ENCODE measurements around the gene CD52. TPM values are rescaled to one million over a fixed set of nuclear protein-coding genes. Genes with fewer than 3 reads are reported as not detected.

Gene CD52
- total RNA-seq, 2 experiments from 2014 or later: 1,112 to 1,180 TPM

- peak; percentile 85 for ATAC-seq
- ChIA-PET CTCF (interaction anchor here (0.8 to 9.8 kb wide), 28 partner anchors 8 to 233 kb away, joined by 3 to 160 read pairs (median 4); partner anchors contain the start of genes CEP85, ZNF593 and ZNF683), POLR2A (interaction anchor here (0.8 to 1.7 kb wide), 8 partner anchors 16 to 78 kb away, joined by 3 to 5 read pairs (median 3); no protein-coding TSS in a partner anchor)
- no peaks in the 10 kb centered on the region for H3K9me3 Mint-ChIP-seq (ENCODE audit: insufficient read depth)
- peak overlapping the region; percentile 68 for H3K27ac Mint-ChIP-seq
- peaks cover 70% of the 10 kb centered on the region for H3K4me1 Mint-ChIP-seq (ENCODE audit: low read depth)
- peak; percentile 89 for DNase-seq
- peaks cover 8% of the 10 kb centered on the region for H3K27me3 Mint-ChIP-seq (ENCODE audit: low read depth)
- H3K36me3 Mint-ChIP-seq (ENCODE audit: low read depth): peaks cover 5% of the 10 kb centered on the region
- H3K4me3 Mint-ChIP-seq: peak overlapping the region; percentile 47
These were observed 40.9 kb downstream of the CD52 start for GRCh38 chr1:26358411-26359384.

GRCh38 chr1:26359981-26360806, 42.4 kb downstream of the CD52 start:
- CTCF ChIA-PET: interaction anchor here (0.8 to 9.8 kb wide), 5 partner anchors 10 to 43 kb away, joined by 3 to 160 read pairs (median 9); partner anchors contain the start of gene ZNF683

GRCh38 chr1:26360807-26361604, 43.2 kb downstream of the CD52 start:
- Mint-ChIP-seq H3K27me3 (ENCODE audit: low read depth) (peaks cover 8% of the 10 kb centered on the region), H3K4me1 (ENCODE audit: low read depth) (peaks cover 78% of the 10 kb centered on the region)
- no peak for DNase-seq

More at GRCh38 chr1:26359981-26360806, 42.4 kb downstream of the CD52 start:
- H3K4me3 Mint-ChIP-seq: peak overlapping the region; percentile 74
- peaks cover 9% of the 10 kb centered on the region for H3K36me3 Mint-ChIP-seq (ENCODE audit: low read depth)
- ATAC-seq: peak; percentile 14
- DNase-seq: peak; percentile 68
- H3K4me1 Mint-ChIP-seq (ENCODE audit: low read depth): peaks cover 85% of the 10 kb centered on the region
- H3K9me3 Mint-ChIP-seq (ENCODE audit: insufficient read depth): no peaks in the 10 kb centered on the region
- POLR2A ChIA-PET: interaction anchor here (0.8 to 1.1 kb wide), 2 partner anchors 29 to 32 kb away, joined by 3 read pairs; no protein-coding TSS in a partner anchor
- peak overlapping the region; percentile 68 for H3K27ac Mint-ChIP-seq
- H3K27me3 Mint-ChIP-seq (ENCODE audit: low read depth): peaks cover 8% of the 10 kb centered on the region

GRCh38 chr1:26361605-26362122, 43.9 kb downstream of the CD52 start:
- Mint-ChIP-seq H3K9me3 (ENCODE audit: insufficient read depth) (no peaks in the 10 kb centered on the region), H3K4me3 (no peak overlapping the region), H3K36me3 (ENCODE audit: low read depth) (peaks cover 10% of the 10 kb centered on the region), H3K27me3 (ENCODE audit: low read depth) (peaks cover 8% of the 10 kb centered on the region), H3K4me1 (ENCODE audit: low read depth) (peaks cover 81% of the 10 kb centered on the region), H3K27ac (no peak overlapping the region)
- POLR2A ChIA-PET: interaction anchor here (0.6 kb wide), 1 partner anchor 320 kb away, joined by 4 read pairs; no protein-coding TSS in a partner anchor
- CTCF ChIA-PET: interaction anchor here (0.9 to 9.8 kb wide), 9 partner anchors 14 to 132 kb away, joined by 3 to 160 read pairs (median 46); partner anchors contain the start of genes SH3BGRL3 and ZNF683
- no peak for DNase-seq
- ATAC-seq: no peak

More at GRCh38 chr1:26360807-26361604, 43.2 kb downstream of the CD52 start:
- Mint-ChIP-seq H3K4me3 (peak overlapping the region; percentile 74), H3K9me3 (ENCODE audit: insufficient read depth) (no peaks in the 10 kb centered on the region), H3K27ac (peak overlapping the region; percentile 63), H3K36me3 (ENCODE audit: low read depth) (peaks cover 10% of the 10 kb centered on the region)
- ChIA-PET POLR2A (interaction anchor here (0.8 to 1.1 kb wide), 2 partner anchors 28 to 33 kb away, joined by 3 read pairs; no protein-coding TSS in a partner anchor), CTCF (interaction anchor here (0.8 to 9.8 kb wide), 8 partner anchors 9 to 84 kb away, joined by 3 to 160 read pairs (median 27); partner anchors contain the start of genes SH3BGRL3 and ZNF683)
- no peak for ATAC-seq

GRCh38 chr1:26362331-26362730, 44.6 kb downstream of the CD52 start:
- Mint-ChIP-seq H3K9me3 (ENCODE audit: insufficient read depth) (no peaks in the 10 kb centered on the region), H3K27ac (no peak overlapping the region), H3K36me3 (ENCODE audit: low read depth) (peaks cover 10% of the 10 kb centered on the region), H3K4me1 (ENCODE audit: low read depth) (peaks cover 79% of the 10 kb centered on the region), H3K27me3 (ENCODE audit: low read depth) (peaks cover 8% of the 10 kb centered on the region), H3K4me3 (no peak overlapping the region)
- ATAC-seq (no peak), DNase-seq (no peak)
- POLR2A ChIA-PET: interaction anchor here (0.6 to 1.3 kb wide), 2 partner anchors 15 to 320 kb away, joined by 4 to 5 read pairs; no protein-coding TSS in a partner anchor
- CTCF ChIA-PET: interaction anchor here (0.9 to 9.8 kb wide), 10 partner anchors 14 to 192 kb away, joined by 3 to 160 read pairs (median 26); partner anchors contain the start of genes SH3BGRL3, ZNF593 and ZNF683

DNA sequence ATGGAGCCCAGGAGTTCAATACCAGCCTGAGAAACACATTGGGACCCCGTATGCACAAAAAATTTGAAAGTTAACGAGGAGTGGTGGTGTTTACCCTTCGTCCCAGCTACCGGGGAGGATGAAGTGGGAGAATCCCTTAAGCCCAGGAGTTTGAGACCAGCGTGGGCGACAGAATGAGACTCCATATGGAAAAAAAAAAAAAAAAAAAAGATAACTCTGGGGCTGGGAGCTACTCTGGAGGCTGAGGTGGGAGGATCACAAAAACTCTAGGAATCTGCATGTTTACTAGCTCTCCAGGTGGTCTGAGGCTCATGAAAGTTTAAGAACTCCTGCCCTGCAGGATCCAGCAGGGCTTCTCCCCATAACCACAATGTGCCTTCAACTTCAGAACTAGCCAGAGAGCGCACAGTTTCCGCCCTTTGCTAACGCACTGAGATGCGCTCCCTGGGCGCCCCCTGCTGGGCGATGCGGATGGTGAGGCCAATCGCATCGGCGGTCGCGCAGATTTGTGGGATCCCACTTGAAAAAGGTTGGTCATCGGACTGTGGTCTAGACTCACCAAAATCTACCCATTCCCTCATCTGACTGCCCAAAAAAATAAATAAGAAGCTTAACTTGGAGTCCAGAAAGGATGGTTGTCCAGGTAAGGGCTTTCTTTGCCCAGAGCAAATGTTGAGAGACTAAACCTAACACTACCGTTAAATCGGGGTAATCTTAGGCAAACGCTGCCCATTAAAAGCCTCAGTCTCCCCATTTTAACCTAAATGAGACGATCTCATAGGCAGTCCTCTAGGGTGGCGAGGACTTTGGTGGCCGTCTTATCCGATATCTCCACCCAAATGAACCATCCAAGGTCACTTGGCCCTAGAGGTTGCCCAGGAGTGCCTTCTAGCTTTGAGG, 46.0 kb downstream of the CD52 start:
- DNase-seq (peak; percentile 93), ATAC-seq (peak; percentile 76)
- Mint-ChIP-seq H3K9me3 (ENCODE audit: insufficient read depth) (no peaks in the 10 kb centered on the region), H3K4me3 (peak overlapping the region; percentile 58), H3K4me1 (ENCODE audit: low read depth) (peaks cover 78% of the 10 kb centered on the region), H3K27me3 (ENCODE audit: low read depth) (peaks cover 11% of the 10 kb centered on the region), H3K36me3 (ENCODE audit: low read depth) (peaks cover 12% of the 10 kb centered on the region), H3K27ac (peak overlapping the region; percentile 70)
- CTCF ChIA-PET: interaction anchor here (0.6 to 9.8 kb wide), 29 partner anchors 9 to 446 kb away, joined by 3 to 160 read pairs (median 6); partner anchors contain the start of genes CD52, CEP85, CRYBG2 and DHDDS
- POLR2A ChIA-PET: interaction anchor here (0.6 to 1.9 kb wide), 4 partner anchors 11 to 68 kb away, joined by 3 to 7 read pairs (median 4); partner anchors contain the start of gene DHDDS

- H3K9me3 Mint-ChIP-seq (ENCODE audit: insufficient read depth): no peaks in the 10 kb centered on the region
- H3K4me1 Mint-ChIP-seq (ENCODE audit: low read depth): peaks cover 70% of the 10 kb centered on the region
- H3K4me3 Mint-ChIP-seq: no peak overlapping the region
- H3K27me3 Mint-ChIP-seq (ENCODE audit: low read depth): peaks cover 11% of the 10 kb centered on the region
- ChIA-PET CTCF (interaction anchor here (0.8 to 9.8 kb wide), 21 partner anchors 11 to 209 kb away, joined by 3 to 160 read pairs (median 11); partner anchors contain the start of genes CD52, CEP85, CRYBG2 and DHDDS), POLR2A (interaction anchor here (1.0 to 1.9 kb wide), 3 partner anchors 8 to 13 kb away, joined by 4 to 7 read pairs (median 4); partner anchors contain the start of gene ZNF683)
- no peak for ATAC-seq
- no peak for DNase-seq
- H3K36me3 Mint-ChIP-seq (ENCODE audit: low read depth): peaks cover 12% of the 10 kb centered on the region
- no peak overlapping the region for H3K27ac Mint-ChIP-seq
These were observed 47.2 kb downstream of the CD52 start for GRCh38 chr1:26364956-26365355.

GRCh38 chr1:26367441-26367840, 49.7 kb downstream of the CD52 start:
- Mint-ChIP-seq H3K4me3 (no peak overlapping the region), H3K4me1 (ENCODE audit: low read depth) (peaks cover 73% of the 10 kb centered on the region), H3K27me3 (ENCODE audit: low read depth) (peaks cover 2% of the 10 kb centered on the region), H3K9me3 (ENCODE audit: insufficient read depth) (peaks cover 11% of the 10 kb centered on the region), H3K27ac (peak overlapping the region; percentile 34), H3K36me3 (ENCODE audit: low read depth) (peaks cover 24% of the 10 kb centered on the region)
- ATAC-seq (no peak), DNase-seq (no peak)
- ChIA-PET POLR2A (no interaction called here), CTCF (interaction anchor here (0.8 to 2.0 kb wide), 4 partner anchors 24 to 92 kb away, joined by 3 to 11 read pairs (median 6); no protein-coding TSS in a partner anchor)

GRCh38 chr1:26368006-26368405, 50.2 kb downstream of the CD52 start:
- POLR2A ChIA-PET: no interaction called here
- peaks cover 26% of the 10 kb centered on the region for H3K36me3 Mint-ChIP-seq (ENCODE audit: low read depth)
- ATAC-seq (no peak), DNase-seq (no peak)
- CTCF ChIA-PET: interaction anchor here (2.0 kb wide), 2 partner anchors 23 to 49 kb away, joined by 8 to 11 read pairs; no protein-coding TSS in a partner anchor
- H3K27ac Mint-ChIP-seq: peak overlapping the region; percentile 54
- peaks cover 2% of the 10 kb centered on the region for H3K27me3 Mint-ChIP-seq (ENCODE audit: low read depth)
- H3K9me3 Mint-ChIP-seq (ENCODE audit: insufficient read depth): peaks cover 11% of the 10 kb centered on the region
- peak overlapping the region; percentile 4 for H3K4me3 Mint-ChIP-seq
- H3K4me1 Mint-ChIP-seq (ENCODE audit: low read depth): peaks cover 73% of the 10 kb centered on the region

Data from activated CD8-positive, alpha-beta T cell treated with anti-CD3 and anti-CD28 coated beads, Interleukin-2, amount 10 ng/mL, durations not matched to agents 7 days and 5 days (primary cell).